NCI-H82 treated with DMSO at 0.1 percent for 48 hours (cell line): ENCODE results near the gene PELO.

Experiments
- DNase-seq: peaks from one replicate; lab custom pipeline; 2025; ENCODE audit not compliant: unreplicated experiment; lab: John Stamatoyannopoulos, UW

PELO gene

DNA sequence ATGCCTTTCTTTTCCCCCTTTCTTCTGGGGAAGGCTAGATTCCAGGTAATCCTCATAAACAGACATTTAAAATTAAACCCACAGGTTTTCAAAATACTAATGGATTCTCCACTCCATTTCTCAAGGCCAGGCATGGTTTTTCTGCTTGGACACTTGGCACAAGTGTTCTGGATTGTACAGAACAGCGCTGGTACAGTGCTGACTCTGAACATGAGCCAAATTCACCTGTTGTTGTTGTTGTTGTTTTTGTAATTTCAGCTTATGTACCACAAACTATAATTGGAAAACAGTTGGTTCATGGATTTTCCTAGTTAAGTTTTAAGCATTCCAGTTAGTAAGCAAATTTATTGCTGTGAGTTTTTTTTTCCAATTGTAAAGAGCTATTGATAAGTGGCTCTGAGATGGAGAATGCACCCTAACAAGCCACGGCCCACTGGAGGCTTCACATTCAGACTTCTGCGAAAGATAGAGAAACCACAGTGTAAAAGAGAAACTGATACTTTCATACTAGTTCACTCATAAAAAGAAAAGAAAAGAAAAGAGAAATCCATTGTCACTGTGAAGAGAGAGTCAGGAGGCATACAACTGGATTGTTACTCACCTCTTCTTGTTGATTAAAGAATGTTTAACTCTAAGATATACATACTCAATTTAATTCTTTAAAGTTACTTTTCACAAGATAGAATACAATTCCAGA, 16.2 kb upstream of the PELO start:
- DNase-seq, result no peak

DNA sequence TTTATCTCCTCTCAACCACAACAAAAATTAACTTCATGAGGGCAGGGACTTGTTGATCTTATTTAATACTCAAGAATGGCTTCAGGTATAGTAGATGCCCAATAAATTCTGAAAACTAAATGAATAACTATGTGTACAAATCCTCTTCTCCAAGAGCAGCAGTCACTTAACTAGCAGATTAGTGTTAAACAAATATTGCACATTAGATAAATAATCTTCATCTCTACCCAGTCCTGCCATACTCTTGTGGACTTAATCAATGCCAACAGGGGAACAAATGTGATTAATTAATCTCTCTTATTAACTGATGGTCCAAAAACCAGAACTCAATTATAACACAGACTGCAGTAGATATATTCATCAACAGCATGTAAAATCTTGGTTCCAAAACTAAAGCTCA, 15.0 kb upstream of the PELO start:
- DNase-seq, result no peak

DNA sequence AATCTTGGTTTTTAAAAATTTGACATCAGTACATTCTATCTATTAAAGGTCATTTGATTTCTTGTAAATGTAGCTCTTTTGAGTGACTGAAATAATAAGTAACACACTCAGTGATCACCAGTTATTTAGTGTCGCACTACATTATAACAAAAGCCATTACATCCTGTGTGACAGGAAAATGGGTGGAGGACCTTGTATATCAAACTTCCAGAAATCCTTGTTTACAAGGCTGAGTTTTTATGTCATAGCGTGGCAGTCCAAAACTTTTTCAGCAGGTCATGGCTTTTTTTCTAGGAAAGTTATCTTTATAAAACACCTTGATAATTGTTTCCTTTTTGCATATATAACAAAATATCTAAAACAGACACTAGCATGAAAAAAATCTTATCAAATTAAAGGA, 14.4 kb upstream of the PELO start:
- DNase-seq, result no peak

DNA sequence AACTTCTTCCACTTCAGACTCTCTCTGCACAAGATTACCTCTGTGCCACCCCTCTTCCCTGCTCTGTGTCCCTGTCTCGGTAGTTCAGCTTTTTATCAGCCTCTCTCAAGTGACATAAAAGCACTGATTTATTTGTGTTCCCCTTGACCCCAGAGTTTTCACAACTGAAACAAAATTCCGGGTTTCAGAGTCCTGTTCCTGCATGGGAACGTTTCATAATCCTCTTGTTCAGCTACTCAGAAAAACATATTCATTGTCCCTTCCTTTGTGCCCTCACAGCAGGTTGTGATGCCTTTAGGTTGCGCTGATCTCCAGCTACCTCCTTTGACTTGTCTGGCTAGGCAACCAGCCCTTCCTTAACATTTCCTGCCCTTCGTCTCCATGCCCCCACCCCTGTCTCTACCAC, 13.7 kb upstream of the PELO start:
- no peak for DNase-seq

DNA sequence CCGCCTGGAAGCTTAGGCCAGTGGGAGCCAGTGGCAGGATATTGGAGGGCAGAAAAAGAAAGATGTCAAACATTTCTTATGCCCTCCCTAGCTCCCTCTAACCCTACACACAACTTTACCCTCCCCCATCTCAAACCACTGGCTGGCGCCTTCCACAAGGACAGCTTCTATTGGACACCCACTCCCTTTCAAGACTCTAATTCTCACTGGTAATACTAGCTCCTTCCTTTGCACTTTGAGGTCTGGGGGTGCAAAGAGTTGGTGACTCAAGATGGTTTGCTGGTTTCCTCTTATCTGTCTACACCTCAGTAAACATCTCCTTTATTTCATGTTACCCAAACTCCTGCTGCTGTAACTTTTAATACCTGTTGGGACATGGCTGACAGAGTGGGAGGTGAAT, 11.6 kb upstream of the PELO start:
- no peak for DNase-seq

DNA sequence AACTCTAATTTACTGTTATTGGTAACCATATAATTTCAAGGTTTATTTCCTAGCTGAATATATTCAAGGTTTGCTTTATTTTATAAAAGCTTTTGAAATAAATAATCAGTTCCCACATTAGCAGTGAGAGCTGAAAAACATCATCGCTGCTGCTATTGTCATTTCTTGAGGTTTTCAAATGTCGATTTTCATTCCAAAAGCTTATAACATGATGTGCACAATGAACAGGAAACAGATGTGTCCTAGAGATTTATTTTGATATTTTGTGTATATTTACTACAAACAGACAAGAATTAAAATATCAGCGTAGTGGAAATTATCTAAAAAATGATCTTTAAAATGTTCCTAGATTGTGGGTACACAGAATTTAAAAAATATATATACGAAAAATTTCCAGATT, 10.5 kb upstream of the PELO start:
- no peak for DNase-seq

DNA sequence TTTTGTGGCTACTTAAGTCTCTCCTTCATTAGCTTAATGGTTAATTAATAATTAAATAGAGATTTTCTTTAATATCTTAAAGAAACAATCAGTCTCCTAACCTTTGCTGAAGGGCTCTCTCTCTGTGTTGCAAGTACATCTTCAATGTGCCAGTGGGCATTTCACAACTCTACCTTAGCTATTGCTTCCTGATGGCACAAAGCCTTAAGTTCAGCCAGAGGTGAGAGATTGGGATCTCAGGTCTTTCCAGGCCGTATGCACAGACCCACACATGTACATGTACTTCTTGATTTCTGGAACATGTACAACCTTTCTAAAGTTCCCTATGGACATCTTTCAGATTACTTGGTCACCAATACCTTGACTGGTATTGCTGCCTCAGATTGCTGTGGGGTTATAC, 8.9 kb upstream of the PELO start:
- no peak for DNase-seq

DNA sequence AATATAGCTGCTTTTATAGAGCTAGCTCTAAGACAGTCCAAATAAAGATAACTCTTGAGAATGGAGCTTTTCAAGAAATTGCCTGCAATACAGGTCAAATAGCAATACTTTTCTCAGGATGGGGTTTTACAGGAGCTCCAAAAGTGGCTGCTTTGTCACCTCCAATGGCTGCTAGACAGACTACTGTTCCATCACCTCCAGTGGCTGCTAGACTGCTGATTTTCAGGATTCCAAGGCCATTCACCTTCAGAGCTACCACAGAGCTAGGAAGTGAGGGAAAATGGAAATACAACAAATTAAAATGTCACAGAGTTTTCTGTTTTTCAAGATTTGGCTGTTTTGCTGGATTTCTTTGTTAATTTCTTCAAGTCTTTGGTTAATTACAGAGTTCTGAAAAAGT, 8.5 kb upstream of the PELO start:
- no peak for DNase-seq

DNA sequence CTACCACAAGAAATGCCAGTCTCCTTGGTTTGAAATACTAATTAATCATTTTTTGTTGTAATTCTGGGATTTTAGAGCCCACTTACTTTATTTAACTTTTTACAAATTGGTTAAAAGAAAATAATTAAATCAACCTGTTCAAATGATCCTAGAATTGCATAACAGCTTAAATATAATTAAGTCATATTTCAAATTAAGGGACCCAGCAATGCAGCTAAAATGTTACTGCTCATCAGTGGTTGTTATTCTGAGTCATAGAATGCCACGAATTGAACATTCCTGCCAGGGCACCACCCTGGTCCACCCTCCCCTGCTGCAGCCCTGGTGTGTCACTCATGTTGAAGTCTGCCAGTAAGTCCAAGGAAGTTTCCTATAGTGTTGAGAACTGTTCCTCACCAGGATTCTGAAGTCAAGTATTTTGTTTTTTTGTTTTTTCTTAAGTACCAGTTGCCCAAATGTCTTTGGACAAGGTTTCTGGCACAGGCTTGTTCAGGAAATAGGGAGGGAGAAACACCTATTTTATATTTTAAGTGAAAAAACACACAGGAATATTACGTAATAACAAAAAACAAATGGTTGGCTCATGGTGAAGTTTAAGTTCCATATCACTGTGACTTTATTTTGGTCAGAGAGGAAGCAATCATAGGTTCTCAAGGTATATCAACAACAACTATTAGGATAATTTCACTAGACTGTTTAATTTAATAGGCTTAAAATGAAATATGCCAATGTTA, 4.3 kb upstream of the PELO start:
- no peak for DNase-seq

DNA sequence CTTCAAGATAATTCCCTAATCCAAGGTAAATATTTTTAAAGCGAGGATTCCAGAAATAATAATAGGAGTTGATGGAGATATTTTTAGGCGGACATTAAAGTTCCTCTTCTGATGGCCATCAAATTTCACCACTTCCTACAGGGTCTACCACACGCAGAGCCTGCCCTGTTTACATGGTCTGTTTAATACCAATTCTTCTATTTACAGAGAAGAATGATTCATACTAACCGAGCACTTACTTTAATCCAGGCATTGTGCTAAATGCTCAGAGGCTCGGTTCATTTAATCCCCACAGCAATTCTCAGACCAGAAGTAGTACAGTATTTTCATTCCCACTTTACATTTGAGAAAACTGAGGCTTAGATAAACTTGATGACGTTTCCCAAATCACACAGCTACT, 3.0 kb upstream of the PELO start:
- DNase-seq, result no peak

DNA sequence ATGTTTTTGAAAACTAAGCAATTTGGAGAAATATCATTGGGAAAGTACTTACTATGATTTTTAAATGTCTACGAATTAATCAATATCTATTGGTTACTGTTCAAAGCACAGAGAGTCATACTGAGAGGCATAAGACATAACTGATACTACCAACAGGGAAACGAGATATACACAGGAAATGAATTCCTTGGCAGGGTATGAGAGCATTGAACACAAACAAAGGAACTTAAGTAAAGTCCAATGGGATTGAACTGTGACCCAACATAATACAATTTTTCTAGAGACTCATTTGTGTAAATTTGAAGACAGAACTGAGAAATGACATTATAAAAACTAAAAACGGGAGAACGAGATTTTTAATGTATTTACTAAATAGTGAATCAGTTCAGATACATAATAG, 1.3 kb upstream of the PELO start:
- no peak for DNase-seq

DNA sequence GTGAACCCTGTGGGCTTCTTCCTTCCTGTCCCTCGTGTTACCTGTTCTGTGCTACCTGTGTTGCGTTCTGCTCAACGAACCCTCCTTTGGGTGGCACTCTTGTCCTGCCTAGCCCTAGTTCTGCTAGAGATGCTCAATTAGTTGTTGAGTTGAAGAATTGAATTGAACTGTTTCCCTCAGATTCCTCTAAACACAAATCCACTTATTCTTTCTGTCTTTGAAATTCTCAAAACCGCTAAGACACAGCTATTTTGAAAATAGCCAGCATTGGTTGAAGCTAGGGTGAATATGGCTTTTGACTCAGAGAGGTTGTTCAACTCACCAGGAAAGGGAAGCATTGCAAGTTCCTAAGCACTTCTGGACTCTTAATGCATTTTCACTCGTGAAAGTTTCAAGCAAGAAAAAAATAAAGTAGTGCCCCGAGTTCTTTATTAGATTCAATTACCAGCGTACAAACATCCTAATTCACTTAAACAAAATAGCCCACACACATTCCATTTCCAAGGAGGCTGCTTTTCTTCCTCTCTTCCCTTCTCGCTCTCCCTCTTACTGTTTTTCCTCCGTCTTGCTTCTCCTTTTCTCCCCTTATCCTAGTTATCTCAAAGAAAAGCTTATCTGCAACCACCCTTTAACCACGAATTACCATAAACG, 642 bp upstream of the PELO start:
- DNase-seq, result no peak

DNA sequence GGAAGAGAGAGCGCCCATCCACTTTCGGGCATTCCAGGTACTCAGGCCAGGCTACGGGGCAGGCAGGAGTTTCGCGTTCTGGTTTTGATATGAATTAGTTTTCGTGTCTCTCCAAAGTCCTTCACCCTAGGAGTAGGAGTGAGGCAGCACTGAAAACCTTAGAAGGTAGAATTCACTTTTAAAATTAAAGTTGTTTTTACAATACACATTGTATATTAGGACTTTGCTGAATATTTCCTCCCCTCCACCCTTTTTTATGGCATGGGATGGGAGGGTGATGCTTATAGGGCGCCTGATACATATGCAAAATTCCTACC, 747 bp downstream of the PELO start:
- DNase-seq, result no peak

DNA sequence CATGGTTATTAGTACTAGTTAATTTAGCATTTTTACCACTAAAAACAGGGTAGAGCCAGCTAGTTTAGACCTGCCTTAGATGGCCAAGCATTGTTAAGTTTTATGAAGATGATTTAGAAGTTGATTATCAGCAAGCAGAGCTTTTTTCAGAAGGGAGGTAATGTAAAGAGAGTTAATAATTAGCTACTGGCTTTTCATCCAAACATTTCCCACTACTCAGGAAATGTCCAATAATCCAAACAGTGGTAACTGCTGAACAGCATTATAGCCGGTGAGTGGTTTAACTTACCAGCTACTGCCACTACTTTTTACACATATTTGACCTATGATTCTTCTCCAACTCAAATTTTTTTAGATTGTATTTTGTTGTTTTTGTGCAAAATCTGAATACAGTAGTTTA, 1.7 kb downstream of the PELO start:
- DNase-seq, result no peak

DNA sequence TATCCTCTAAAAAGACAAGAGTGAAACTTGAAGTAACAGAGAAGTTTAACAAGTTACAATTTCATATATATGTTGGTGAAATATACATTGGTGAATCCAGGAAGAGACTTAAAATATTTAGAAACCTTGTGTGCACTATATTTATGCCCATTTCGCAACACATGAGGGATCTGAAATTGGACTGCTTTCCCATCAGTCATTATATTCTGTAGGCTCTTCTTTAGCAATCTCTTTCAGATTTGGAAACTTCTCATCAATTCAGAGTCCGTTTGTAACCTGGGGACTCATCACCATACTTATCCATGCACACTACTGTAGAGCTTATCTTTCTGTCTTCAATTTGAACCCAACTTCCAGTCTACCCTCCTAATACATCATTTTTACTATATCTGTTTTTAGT, 2.1 kb downstream of the PELO start:
- DNase-seq, result no peak

DNA sequence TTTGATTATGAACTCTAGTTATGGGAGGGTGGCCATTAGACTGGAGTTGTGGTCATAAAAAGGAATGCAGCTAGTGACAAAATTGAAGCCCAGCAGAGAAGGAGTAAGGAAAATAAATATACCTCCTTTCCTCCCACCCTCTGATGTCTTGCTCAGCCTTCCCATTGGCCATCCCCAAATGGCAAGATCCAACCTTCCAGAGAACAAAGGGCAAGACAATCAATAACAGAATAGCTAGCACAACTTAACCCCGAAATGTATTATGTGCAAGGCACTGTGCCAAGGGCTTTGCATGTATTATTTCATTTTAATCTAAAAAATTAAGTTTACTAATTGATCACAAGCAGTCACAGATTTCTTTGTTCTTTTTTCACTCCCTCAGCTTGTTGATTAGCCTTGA, 3.6 kb downstream of the PELO start:
- DNase-seq, result no peak

DNA sequence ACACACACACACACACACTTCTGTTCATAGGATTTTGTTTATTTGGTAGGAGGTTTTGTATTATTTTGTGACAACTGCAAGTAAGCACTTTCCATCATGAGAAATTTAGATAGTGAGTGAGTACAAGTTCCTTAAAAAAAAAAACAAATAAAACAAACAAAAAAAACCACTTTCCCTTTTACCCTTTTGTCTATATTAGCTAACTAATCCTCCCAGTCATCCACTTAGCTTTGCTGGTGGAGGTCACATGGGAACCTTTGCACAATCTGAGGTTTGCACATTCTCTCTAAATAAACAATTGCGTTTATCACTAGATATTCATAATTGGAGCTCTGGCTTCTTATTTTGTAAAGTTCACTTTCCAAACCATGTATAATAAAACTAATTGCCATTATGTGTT, 6.8 kb downstream of the PELO start:
- DNase-seq, result no peak

DNA sequence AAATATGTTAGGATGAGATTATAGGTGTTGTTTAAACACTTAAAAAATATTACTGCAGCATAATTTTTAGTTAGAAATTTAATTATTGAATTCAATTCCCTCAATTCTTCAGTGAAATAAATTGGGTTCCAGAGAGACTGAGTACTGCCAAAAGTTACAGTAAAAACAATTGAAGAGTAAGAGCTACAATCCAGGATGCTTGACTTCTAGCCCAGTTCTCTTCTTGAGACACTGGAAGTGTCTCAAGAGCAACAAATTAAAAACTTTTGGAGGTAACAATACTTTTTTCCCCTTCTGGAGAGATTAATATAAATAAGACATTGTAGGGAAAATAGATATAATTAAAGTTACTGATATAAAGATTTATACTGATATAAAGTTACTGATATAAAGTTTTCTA, 8.3 kb downstream of the PELO start:
- no peak for DNase-seq

DNA sequence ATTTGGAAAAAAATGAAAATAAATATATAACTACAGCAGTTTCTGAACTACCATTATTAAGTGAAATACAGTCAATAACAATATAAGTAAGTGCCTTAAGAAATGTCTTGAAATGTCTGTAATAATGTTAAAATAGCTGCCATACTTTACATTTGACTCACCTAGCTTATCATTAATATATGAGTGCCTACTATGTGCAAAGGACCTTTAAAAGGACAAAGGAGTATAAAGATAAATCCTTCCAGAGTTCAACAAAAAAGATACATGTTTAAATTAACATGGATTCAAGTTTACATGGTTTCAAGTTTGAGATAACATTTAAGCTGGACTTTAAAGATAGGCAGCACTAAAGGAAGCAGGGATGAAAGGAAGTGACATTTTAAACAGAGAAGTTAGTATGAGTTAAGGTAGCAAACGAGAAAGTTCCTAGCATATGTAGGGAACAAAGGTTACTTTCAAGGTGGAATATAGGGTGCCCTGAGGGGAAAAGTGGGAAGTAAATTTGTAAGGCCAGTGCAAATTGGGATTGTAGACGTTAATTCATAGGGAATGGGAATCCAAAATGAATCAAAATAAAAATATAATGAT, 8.9 kb downstream of the PELO start:
- no peak for DNase-seq

DNA sequence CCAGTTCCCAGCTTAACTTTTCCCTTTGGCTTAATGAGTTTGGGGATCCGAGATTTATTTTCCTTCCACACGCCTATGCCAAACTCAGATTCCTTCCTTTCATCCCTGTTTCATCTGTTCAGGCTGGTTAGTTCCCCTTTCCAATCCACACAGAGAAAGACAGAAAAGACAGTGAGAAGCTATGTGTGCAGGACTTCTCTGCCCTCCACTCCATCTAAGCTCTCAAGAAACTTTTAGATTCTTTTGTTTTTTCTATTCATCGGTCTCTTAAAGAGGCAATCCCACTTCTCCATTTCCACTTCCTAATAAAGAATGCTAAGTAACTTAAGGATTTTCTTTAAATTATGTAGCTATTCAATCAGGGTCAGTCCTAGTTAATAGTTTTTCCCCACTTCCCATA, 11.2 kb downstream of the PELO start:
- no peak for DNase-seq

DNA sequence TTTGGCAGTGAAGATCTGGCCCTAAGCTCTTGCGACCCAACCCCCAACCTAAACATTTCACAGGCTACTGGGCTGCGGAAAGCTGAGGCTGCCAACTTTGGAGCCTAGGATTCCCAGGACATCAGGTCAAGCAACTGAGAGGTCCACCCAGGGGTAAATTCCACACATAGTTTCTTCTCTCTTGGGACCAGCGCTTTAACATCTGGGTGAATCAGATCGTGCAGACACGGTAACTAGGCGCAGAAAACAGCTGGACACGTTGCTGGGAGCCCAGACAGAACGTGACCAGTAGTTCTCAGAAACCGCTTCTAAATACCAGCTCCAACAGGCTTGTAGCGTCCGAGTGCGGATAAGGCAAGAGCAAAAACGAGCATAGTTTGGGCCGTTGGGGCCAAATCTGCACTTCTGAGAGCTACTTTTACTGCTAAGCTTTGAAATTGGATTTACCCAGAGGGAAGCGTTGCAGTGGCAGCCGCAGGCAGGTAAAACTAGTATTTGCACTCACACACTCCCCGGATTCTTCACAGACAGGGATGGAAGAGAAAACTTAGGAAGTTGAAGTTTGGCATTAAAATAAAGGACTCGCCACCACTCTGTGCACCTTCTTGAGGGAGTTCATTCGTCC, 11.8 kb downstream of the PELO start:
- DNase-seq, result no peak

DNA sequence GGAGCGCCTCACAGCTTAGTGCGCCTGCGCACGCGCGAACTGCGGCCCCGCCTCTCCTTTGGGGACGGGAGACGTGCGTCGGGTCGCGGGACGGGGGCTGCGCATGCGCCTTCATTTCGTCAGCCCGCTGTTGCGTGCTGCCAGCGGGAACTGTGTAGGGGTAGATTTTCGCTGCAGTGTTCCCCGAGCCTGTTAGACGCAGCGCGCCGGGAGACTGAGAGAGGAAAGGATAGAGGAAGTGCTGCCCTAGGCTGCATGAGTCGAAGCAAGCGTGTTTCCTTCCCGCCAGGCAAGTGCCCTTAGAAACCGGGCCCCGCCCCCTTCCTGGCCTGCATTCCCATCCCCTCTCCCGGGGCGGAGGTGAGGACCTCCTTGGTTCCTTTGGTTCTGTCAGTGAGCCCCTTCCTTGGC, 12.3 kb downstream of the PELO start:
- peak; percentile 53 for DNase-seq
